ENCODE results near the gene KLF17.
"Not testable (repeated sequence)": the region's sequence is repeated elsewhere in the genome, so short reads cannot be mapped to it uniquely, and the experiment has no call there.

Gene KLF17

DNA sequence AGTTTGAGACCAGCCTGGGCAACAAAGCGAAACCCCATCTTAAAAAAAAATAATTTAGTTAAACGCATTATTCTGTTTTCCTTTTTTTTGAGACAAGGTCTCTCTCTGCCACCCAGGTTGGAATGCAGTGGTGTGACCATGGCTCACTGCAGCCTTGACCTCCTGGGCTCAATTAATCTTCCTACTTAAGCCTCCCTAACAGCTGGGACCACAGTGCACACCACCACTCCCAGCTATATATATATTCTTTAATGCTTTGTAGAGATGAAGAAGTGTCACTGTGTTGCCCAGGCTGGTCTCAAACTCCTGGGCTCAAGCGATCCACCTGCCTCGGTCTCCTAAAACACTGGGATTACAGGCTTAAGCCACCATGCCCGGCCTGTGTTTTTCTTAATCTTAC is 7.7 kb upstream of the KLF17 start:
- DNase-seq, result no peak

DNA sequence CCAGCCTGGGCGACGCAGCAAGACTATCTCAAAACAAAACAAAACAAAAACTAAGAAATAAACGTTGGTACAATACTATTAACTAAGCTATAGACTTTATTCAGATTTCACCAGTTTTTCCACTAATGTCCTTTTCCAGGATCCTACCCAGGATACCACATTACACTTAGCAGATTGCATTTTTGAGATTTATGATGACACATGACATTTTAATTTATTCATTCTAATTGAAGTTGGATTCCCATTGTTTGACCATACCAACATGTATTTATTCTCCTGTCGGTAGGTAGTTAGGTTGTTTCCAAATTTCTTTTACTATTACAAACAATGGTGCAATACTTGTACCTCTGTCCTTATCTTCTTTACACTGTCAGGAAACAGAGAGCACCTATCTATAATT is 6.8 kb upstream of the KLF17 start:
- no peak for DNase-seq

DNA sequence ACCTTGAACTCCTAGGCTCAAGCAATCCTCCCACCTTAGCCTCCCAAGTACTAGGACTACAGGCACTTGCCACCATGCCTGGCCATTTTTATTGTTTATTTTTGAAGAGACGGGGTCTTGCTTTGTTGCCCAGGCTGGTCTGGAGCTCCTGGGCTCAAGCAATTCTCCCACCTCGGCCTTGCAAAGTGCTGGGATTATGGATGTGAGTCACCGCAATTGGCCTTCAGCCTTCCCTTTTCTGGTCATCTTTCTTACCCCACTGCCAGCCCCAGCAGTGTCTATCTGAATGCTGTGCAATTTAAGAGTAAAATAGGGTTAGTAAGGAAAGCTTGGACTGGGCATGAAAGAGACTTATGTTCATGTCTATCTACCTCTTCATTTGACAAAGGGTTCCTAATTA is 6.1 kb upstream of the KLF17 start:
- DNase-seq, result no peak

DNA sequence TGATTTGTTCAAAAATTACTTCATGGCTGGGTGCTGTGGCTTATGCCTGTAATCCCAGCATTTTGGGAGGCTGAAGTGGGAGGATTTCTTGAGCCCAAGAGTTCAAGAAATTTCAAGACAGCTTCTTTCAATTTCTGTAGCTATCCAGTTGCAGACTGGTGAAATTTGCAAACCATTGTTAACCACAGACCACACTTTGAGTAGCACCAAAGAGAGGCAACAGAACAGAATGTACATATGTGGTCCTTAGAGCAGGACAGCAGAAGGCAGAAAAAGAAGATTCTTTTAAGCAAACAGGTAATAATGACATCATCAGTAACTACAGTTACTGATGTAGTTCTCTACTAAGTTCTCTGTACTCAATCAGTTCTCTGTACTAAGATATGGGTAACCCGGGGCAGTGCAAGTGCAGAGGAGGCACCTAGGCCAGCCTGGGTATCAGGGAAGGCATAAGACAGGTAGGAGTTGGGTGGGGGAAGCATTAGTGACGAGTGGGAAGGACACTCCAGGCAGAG is 5.5 kb upstream of the KLF17 start:
- DNase-seq, result no peak

DNA sequence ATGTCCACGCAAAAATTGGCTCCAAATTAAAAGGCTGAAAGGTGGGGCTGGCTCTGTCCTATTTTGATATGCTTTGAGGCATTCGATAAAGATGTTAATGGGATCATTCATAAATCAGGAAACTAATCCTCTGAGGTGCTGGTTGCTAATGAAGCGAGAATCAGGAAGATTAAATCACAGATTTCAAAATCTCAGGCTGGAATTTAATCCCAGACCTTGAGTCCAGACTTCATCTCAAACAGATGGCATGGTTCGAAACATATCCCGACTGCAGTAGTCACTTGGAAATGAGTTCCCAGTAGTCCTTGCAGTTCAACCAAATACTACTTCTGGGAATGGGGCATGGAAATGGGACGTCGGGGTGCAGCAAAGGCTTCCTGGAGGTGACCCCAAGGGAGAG is 4.5 kb upstream of the KLF17 start:
- DNase-seq, result no peak

DNA sequence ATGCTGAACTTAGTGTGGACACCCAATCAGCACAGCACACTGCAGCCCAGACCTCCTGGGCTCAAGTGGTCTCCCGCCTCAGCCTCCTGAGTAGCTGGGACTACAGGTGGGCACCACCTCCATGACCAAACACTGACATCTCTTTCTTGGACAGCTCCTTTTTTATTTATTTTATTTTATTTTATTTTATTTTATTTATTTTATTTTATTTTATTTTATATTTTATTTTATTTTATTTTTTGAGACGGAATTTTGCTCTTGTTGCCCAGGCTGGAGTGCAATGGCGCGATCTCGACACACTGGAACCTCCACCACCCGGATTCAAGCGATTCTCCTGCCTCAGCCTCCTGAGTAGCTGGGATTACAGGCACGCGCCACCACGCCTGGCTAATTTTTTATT is 1.3 kb upstream of the KLF17 start:
- DNase-seq, result not testable (repeated sequence)

DNA sequence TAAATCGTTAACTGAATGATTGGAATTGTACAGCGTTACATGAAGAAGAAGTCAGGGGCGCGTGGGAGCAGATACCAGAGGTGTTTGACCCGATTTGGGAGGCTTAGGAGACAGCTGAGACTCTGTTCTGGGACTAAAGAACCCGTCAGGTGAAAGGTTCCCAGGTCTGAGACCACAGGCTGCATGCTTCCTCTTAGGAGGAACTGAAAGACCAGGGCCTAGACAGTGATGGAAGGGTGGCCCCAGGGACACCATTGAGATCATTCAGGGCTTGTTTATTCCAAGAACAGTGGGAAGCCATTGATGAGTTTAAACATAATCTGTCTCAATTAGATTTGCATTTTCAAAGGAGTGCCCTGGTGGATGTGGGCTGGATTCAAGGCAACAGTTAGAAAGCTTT is 904 bp downstream of the KLF17 start:
- no peak for DNase-seq

DNA sequence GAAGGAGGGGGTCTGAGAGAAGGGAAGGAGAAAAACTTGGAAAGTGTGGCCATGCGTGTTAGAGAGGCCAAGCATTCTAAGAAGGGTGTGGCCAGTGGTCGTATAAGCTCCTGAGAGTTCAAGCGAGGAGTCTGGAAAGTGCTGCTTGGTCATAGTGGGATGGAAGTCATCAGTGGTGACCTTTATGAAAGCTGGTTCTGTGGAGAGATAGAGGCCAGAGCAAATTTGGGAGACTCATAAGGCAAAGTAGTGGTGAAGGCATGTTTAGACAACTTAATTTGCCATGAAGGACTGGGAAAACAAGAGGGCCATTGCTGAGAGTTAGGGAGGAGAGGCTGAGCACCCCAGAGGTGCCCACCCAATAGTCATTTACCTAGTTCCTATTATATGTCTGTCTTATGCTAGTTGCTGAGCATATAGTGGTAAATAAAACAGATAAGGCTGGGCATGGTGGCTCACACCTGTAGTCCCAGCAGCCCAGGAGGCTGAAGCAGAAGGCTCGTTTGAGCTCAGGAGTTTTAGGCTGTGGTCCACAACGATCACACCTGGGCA is 1.9 kb downstream of the KLF17 start:
- DNase-seq, result no peak

DNA sequence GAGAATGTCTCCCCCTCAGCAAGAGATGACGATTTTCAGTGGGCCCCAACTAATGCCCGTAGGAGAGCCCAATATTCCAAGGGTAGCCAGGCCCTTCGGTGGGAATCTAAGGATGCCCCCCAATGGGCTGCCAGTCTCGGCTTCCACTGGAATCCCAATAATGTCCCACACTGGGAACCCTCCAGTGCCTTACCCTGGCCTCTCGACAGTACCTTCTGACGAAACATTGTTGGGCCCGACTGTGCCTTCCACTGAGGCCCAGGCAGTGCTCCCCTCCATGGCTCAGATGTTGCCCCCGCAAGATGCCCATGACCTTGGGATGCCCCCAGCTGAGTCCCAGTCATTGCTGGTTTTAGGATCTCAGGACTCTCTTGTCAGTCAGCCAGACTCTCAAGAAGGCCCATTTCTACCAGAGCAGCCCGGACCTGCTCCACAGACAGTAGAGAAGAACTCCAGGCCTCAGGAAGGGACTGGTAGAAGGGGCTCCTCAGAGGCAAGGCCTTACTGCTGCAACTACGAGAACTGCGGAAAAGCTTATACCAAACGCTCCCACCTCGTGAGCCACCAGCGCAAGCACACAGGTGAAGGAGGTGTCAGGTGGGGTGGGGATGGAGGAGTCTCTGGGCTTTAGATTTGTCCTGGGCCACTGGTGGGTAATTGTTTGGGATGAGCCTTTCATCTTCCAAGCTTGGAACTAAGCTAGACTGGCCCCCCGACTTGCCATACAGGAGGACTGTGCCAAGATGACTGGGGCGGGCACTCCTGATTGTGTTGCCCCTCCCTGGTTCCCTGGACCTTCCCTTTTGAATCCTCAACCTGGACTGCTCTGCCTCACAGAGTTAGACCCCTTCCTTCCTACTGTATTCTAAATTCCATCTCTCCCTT is 11.2 kb downstream of the KLF17 start:
- no peak for DNase-seq

DNA sequence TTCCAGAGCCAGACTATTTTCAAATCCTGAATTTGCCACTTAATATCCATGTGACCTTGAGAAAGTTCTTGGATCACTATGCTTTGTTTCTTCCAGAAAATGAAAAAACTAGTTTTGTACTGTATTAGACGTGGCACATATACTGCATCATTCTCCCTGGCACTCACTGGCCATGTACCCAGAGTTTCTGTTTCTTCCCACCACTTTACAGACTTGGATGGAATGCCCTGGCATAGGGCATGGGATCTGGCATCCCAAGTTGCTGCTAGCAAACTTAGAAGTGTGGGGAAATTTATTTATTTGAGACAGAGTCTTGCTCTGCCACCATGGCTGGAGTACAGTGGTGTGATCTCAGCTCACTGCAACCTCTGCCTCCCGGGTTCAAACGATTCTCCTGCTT is 12.8 kb downstream of the KLF17 start:
- no peak for DNase-seq

DNA sequence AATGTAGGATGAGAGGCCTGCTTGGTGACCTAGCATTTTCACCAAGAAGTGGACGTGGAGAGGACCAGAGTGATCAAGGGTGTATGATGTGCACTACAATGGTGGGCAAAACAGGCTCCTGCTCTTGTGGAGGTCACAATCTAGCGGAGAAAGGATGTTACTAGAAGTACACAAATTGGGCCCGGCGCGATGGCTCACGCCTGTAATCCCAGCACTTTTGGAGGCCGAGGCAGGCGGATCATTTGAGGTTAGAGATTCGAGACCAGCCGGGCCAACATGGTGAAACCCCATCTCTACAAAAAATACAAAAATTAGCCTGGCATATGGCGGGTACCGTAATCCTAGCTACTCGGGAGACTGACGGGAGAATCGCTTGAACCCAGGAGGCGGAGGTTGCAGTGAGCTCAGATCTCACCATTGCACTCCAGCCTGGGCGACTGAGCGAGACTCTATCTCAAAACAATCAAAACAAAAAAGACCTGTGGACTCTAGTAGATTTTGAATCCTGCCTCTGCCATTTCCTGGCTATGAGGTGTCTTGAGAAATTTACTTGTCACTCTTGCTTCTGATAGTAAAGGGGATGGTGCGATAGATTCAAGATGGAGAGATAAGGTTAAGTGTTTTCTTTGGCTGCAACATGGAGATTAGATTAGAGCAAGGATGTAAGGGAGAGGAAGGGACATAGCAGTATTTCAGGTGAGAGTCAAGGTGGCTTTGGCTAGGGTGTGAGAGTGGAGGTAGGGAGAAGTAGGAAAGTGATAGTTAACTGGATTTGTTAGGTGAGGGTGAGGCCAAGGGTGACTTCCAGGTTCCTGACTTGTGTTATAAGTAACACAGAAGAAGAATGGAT is 15.7 kb downstream of the KLF17 start:
- DNase-seq, result no peak

DNA sequence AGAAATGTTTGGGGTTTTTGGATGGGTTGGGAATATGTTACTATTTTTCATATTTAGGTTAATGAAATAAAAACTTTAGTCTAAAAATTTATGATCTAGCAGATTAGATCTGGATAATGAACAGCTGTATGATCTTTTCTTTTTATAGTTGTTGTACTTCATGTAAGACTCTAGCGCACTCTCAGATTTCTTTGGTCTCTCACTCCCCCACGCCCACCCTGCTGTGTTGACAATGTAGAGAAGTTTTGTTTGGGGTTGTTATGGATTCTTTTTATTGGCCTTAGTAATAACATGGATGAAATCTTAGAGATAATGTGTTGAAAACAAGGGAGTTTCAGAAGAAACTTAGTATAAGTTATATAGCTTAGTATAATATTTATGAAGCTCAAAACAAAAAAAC is 17.3 kb downstream of the KLF17 start:
- DNase-seq, result no peak

DNA sequence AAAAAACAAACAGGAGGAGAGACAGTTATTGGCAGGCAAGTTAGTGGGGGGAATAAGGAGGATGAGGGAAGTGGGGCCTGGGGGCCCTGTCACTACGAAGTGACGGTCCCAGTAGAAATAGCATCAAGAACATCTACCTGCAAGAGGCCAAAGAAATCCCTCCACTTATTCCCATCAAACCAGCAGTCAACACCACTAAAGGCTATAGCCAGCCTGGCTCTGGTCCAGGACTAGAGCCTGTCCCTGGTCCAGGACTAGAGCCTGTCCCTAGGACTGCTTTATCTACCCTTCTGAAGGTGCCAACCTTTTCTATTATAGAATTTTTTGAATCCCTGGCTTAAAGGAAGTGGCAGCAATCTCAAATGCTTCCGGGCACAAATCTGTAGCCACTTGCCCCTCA is 19.6 kb downstream of the KLF17 start:
- no peak for DNase-seq

DNA sequence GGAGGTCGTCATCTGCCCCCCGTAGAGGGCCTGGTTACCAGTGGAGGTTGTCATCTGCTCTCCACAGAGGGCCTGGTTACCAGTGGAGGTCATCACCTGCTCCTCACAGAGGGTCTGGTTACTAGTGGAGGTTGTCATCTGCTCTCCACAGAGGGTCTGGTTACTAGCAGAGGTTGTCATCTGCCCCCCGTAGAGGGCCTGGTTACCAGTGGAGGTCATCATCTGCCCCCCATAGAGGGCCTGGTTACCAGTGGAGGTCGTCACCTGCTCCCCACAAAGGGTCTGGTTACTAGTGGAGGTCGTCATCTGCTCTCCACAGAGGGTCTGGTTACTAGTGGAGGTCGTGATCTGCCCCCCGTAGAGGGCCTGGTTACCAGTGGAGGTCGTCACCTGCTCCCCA is 20.9 kb downstream of the KLF17 start:
- DNase-seq, result not testable (repeated sequence)

DNA sequence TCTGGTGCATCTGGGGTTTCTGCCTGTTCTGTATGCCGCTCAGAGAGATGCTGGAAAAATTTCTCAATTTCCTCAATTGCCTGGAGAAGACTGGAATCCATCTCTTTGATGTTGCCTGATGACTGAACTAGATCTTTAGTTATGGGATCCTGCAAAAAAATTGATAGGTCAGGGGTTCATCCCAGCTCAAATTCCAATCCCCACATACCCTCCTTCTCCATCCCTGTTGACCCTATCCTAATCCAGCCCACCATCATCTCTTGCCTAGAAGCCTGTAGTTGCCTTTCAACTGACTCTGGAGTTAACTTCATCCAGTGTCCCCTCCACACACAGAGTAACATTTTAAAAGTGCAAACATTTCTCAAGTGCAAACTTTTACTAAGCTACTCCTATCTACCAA is 22.9 kb downstream of the KLF17 start, which contains the start of gene KLF18:
Gene KLF18, minus strand, starts transcription at position 101 of the 400 bp plus-strand sequence. Its CDS starts 0 bp downstream, at position 101.
- no peak for DNase-seq

DNA sequence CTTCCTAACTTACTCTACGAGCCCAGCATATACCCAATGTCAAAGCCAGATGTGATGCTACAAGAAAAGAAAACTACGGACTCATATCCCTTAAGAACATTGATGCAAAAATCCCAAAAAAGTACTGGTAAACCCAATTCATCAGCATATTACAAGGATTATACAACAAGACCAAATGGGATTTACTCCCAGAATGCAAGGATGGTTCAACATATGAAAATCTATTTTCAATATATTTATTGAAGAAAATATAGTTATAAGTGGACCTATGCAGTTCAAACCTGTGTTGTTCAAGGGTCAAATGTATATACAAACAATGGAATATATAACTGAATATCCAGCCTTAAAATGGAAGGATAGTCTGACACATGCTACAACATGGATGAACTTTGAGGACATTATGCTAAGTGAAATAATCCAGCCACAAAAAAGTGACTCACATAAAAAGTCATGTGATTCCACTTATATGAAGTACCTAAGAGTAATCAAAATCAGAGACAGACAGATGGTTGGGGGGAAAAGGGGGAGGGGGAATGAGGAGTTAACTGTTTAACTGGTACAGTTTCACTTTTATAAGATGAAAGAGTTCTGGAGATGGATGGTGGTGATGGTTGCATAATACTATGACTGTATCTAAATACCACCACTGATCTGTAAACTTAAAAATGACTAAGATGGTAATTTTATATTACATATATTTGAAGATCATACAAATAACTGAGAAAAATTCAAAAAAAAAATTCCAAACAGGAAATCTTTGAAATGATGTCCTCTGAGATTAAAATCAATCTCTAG is 26.5 kb downstream of the KLF17 start:
- no peak for DNase-seq

DNA sequence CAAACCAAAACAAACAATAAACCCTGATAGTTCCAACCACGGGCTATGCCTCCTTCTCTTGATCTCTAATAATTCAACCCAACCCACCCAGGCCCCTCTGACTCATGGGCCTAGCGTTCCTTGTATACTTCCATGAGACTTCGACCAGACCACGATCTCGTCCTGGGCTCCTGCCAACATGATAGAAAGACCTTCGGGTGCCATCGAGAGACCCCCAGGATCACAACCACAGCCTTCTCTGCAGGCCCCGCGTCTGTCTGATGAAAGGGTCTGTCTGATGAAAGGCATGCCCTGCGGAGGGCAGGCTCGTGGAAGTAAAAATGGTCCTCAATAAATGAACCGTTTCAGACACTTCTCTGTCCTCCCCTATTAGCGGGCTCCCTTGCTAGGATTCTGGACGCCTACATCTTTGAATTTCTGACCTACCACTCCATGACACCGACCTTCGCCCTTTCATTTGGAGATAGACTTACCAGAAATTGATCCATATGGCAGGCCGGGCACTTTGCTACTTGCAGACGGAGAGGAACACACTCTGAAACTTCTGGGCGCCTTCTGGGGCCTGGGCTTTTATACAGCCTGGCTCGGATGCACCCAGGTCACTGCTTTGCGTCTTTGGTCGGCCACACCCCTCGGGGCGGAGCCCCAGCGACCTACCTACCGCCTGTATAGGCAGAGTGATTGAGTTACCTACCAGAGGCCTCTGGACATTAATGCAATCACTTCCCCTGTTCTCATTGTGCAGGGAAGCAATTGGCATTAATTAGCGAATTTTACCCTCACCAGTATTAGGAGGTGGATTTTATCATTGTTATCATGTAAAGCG is 28.1 kb downstream of the KLF17 start:
- DNase-seq, result no peak

DNA sequence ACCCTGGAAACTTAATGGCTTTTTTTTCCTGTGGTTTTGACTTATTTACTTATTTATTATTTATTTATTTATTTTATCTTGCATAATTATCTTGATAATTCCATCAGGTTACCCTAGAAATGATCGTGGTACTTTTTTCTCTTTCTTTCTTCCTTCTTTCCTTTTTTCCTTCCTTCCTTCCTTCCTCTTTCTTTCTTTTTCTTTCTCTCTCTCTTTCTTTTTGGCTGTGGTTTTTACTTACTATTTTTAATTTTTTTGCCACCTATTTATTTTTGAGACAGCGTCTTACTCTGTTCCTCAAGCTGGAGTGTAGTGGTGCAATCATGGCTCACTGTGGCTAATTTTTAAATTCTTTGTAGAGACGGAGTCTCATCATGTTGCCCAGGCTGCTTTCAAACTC is 29.0 kb downstream of the KLF17 start:
- DNase-seq, result no peak

DNA sequence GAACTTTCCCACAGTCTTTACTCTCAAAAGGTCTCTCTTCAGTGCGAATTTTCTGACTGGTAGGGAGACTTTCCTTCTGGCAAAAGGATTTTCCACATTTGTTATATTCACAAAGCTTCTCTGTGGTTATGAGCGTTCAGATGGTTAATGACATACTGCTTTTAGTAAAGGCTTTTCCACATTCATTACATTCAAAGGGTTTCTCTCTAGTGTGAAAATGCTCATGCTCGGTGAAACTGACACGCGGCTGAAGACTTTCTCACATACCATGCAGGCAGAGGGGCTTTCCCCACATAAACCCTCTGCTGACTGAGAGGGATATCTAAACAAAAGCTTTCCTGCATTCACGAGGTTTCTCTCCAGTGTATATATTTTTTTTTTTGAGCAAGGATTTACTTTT is 32.7 kb downstream of the KLF17 start:
- no peak for DNase-seq

DNA sequence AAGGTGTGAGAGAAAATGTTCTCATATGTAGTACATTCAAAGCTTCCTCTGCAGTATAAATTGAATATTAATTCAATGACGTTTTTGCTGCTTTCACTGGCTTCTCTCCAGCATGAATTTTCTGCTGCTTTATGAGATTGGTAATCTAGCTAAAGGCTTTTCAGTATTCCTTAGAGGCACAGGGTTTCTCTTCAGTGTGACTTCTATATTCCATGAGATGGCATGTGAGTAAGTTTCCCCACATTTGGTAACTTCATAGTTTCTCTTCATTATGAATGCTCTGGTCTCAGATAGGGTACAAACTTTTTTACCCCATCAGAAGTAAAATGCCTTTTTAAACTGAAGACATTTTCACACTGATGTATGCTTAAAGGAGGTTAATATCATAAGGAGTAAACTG is 33.2 kb downstream of the KLF17 start:
- DNase-seq, result no peak

DNA sequence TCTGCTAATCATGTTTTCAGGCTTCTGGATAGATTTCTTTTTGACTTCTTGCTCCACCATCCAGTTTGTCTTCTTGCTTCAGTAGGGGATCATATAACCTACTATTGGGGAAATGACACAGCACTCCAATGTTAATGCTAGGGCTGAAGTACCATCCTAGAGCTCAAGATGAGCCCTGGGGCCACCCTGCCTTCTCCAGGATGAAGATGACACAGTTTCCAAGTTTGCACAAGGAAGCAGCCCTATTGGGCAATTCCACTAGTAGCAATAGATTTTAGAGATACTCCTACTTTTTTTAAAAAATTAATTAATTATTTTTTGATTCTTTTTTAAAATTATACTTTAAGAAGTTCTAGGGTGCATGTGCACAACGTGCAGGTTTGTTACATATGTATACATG is 34.1 kb downstream of the KLF17 start:
- no peak for DNase-seq

Data from right kidney (tissue), 1 donor.